ENCODE measurements around the gene CERS5. TPM values are rescaled to one million over a fixed set of nuclear protein-coding genes. Genes with fewer than 3 reads are reported as not detected.

The CERS5 gene
- polyA plus RNA-seq, 3 donors = 30.6 to 44.4 (median 38.7) TPM

DNA sequence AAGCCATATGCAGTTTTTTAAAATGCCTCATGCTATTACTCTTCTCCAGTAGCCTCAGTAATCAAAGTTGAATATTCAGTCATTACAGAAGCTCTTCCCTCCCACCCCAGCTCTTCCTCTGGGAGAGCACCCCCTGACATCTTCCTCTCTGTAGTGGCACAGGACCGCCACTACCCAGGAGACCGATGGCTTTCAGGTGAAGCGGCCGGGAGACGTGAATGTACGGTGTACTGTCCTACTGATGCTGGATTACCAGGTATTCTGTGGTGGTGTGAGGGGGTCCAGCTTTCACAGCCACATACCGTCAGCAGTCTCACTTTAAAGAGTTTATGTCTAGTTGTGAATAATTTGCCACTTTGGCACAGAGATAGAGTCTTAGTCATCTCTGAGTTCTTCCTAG lies 77.4 kb downstream of the CERS5 start:
- Histone ChIP-seq H3K9me3 (replicated peaks in 1 of 2; ENCODE audit: control insufficient read depth in 1 of 2, insufficient read depth in 1 of 2, low read length in 2 of 2) (no peaks in the 10 kb centered on the region), H4K20me1 (ENCODE audit: insufficient read depth, low read length) (no peaks in the 10 kb centered on the region), H3K27ac (ENCODE audit: low read depth in 1 of 2, low read length in 2 of 2) (no peak overlapping the region), H3K4me3 (replicated peaks in 1 of 3; ENCODE audit: low read depth in 2 of 3, low read length in 3 of 3) (no peak overlapping the region), H3K36me3 (replicated peaks in 1 of 2; ENCODE audit: control insufficient read depth in 1 of 2, insufficient read depth in 2 of 2, low read length in 2 of 2) (peaks cover 56 to 78% of the 10 kb centered on the region in 2 donors), H2AFZ (ENCODE audit: insufficient read depth, low read depth, low read length, poor library complexity, severe bottlenecking) (no peak overlapping the region), H3K79me2 (ENCODE audit: insufficient read depth, low read length) (peaks cover 10% of the 10 kb centered on the region), H3K27me3 (ENCODE audit: control insufficient read depth in 2 of 2, insufficient read depth in 2 of 2, low read length in 2 of 2) (no peaks in the 10 kb centered on the region), H3K4me1 (ENCODE audit: control insufficient read depth in 1 of 2, insufficient read depth in 2 of 2, low read length in 2 of 2) (peaks cover 6 to 10% of the 10 kb centered on the region in 2 donors), H3K9ac (ENCODE audit: insufficient read depth, low read length, poor library complexity, severe bottlenecking) (no peak overlapping the region), H3K4me2 (replicated peaks; ENCODE audit: extremely low read depth, low read length, poor library complexity, severe bottlenecking) (no peak overlapping the region)
- Mint-ChIP-seq H3K36me3 (peaks cover 66 to 75% of the 10 kb centered on the region in 2 donors), H3K27me3 (ENCODE audit: low read depth in 3 of 3) (peaks cover 0 to 2% (median 1%) of the 10 kb centered on the region in 3 donors), H3K4me1 (peaks cover 19% of the 10 kb centered on the region), H3K27ac (peak overlapping the region in 1 of 7 donors; percentile 26), H3K9me3 (no peaks in the 10 kb centered on the region), H3K4me3 (no peak overlapping the region)
- no peak for DNase-seq
- intact Hi-C loops (cut with micrococcal nuclease) = no loop called here
- no peak for TF ChIP-seq CTCF (IDR thresholded peaks at IDR 0.05)
- WGBS (ENCODE audit: insufficient coverage) = 100% methylated on average over 4 of the region's 7 CpGs

GRCh38 chr12:50088577-50089335 lies 78.4 kb downstream of the CERS5 start:
- peak overlapping the region; percentile 21 for H2AFZ ChIP-seq (ENCODE audit: insufficient read depth, low read depth, low read length, poor library complexity, severe bottlenecking)
- H3K79me2 ChIP-seq (ENCODE audit: insufficient read depth, low read length) = peaks cover 13% of the 10 kb centered on the region
- H3K27me3 Mint-ChIP-seq (ENCODE audit: low read depth in 3 of 3) = peaks cover 0 to 2% (median 1%) of the 10 kb centered on the region in 3 donors
- intact Hi-C loops (cut with micrococcal nuclease) = no loop called here
- DNase-seq = peak; percentile 24 to 63 (median 43)
- peak overlapping the region in 1 of 2 donors; percentile 14 for H3K27ac ChIP-seq (ENCODE audit: low read depth in 1 of 2, low read length in 2 of 2)
- H3K27me3 ChIP-seq (ENCODE audit: control insufficient read depth in 2 of 2, insufficient read depth in 2 of 2, low read length in 2 of 2) = no peaks in the 10 kb centered on the region
- H3K4me1 Mint-ChIP-seq = peaks cover 19% of the 10 kb centered on the region
- no peak overlapping the region for H3K9ac ChIP-seq (ENCODE audit: insufficient read depth, low read length, poor library complexity, severe bottlenecking)
- H4K20me1 ChIP-seq (ENCODE audit: insufficient read depth, low read length) = no peaks in the 10 kb centered on the region
- TF ChIP-seq CTCF (IDR thresholded peaks at IDR 0.05) = peak; percentile 91
- H3K9me3 ChIP-seq (replicated peaks in 1 of 2; ENCODE audit: control insufficient read depth in 1 of 2, insufficient read depth in 1 of 2, low read length in 2 of 2) = no peaks in the 10 kb centered on the region
- H3K36me3 Mint-ChIP-seq = peaks cover 58 to 66% of the 10 kb centered on the region in 2 donors
- H3K4me3 ChIP-seq (replicated peaks in 1 of 3; ENCODE audit: low read depth in 2 of 3, low read length in 3 of 3) = no peak overlapping the region
- H3K36me3 ChIP-seq (replicated peaks in 1 of 2; ENCODE audit: control insufficient read depth in 1 of 2, insufficient read depth in 2 of 2, low read length in 2 of 2) = peaks cover 46 to 68% of the 10 kb centered on the region in 2 donors
- no peak overlapping the region for H3K4me2 ChIP-seq (replicated peaks; ENCODE audit: extremely low read depth, low read length, poor library complexity, severe bottlenecking)
- peaks cover 11 to 14% of the 10 kb centered on the region in 2 donors for H3K4me1 ChIP-seq (ENCODE audit: control insufficient read depth in 1 of 2, insufficient read depth in 2 of 2, low read length in 2 of 2)
- no peaks in the 10 kb centered on the region for H3K9me3 Mint-ChIP-seq
- H3K4me3 Mint-ChIP-seq = no peak overlapping the region
- H3K27ac Mint-ChIP-seq = peak overlapping the region in 5 of 7 donors; percentile 1 to 63 (median 17)
- 36% methylated on average over 3 of the region's 3 CpGs for WGBS (ENCODE audit: insufficient coverage)
